ENCODE results near the gene SEMA3A. TPM values are rescaled to one million over a fixed set of nuclear protein-coding genes. Genes with fewer than 3 reads are reported as not detected.

The SEMA3A gene
- total and polyA plus RNA-seq, 2 experiments from 2014 or later = 19.8 to 46.4 TPM

DNA sequence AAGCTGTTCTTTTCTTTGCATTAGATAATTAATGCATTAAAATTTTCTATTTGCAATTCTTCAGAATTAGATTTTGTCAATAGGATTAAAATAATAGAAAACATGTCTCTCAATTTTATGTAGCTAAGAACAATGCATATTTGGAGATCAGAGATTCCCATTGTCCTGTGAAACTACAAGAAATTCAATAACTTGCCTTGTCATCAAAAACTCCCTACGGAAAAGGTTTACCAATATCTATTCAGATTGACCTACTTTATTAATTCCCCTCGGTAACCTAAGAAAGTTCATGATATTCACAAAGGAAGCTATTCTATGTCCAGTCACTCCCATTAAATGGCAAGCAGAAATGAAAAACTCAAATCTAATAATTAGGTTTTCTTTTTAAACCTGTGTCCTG is 172.6 kb downstream of the SEMA3A start:
- peaks cover 8% of the 10 kb centered on the region; the same call in 2 of the 3 replicates for H3K4me1 Mint-ChIP-seq

More for the DNA sequence above, 172.6 kb downstream of the SEMA3A start:
- H3K27me3 Mint-ChIP-seq (ENCODE audit: insufficient read depth, low read depth, poor library complexity) = no peaks in the 10 kb centered on the region
- no peak overlapping the region for H3K4me3 Mint-ChIP-seq
- DNase-seq (ENCODE audit: low spot score) (no peak), ATAC-seq (no peak)
- Histone ChIP-seq H4K20me1 (replicated peaks; ENCODE audit: insufficient read depth) (no peaks in the 10 kb centered on the region), H3K4me3 (no peak overlapping the region), H3F3A (replicated peaks; ENCODE audit: low read depth) (no peaks in the 10 kb centered on the region), H3K4me2 (no peak overlapping the region), H3K36me3 (ENCODE audit: insufficient read depth) (no peaks in the 10 kb centered on the region), H3K27me3 (ENCODE audit: insufficient read depth) (no peaks in the 10 kb centered on the region), H3K9me2 (ENCODE audit: insufficient read depth) (no peaks in the 10 kb centered on the region), H2AFZ (no peak overlapping the region), H3K27ac (ENCODE audit: low read depth) (no peak overlapping the region), H3K4me1 (ENCODE audit: insufficient read depth) (peaks cover 3% of the 10 kb centered on the region; the same call in 1 of the 2 replicates), H3K79me2 (replicated peaks; ENCODE audit: insufficient read depth) (no peaks in the 10 kb centered on the region)
- H3K27ac Mint-ChIP-seq = no peak overlapping the region
- no peak for TF ChIP-seq ZNF331 (CRISPR knock-in tag; IDR thresholded peaks at IDR 0.05; ENCODE audit: low read depth)
- TF ChIP-seq, protein P1, sequence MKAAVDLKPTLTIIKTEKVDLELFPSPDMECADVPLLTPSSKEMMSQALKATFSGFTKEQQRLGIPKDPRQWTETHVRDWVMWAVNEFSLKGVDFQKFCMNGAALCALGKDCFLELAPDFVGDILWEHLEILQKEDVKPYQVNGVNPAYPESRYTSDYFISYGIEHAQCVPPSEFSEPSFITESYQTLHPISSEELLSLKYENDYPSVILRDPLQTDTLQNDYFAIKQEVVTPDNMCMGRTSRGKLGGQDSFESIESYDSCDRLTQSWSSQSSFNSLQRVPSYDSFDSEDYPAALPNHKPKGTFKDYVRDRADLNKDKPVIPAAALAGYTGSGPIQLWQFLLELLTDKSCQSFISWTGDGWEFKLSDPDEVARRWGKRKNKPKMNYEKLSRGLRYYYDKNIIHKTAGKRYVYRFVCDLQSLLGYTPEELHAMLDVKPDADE (IDR thresholded peaks at IDR 0.05) = no peak
- no peak for TF ChIP-seq EZH2phosphoT487 (IDR thresholded peaks at IDR 0.05; ENCODE audit: unreplicated experiment)
- TF ChIP-seq POLR2AphosphoS5 (IDR thresholded peaks at IDR 0.05; ENCODE audit: low read depth) = no peak
- no peak for TF ChIP-seq CREB1 (CRISPR knock-in tag; IDR thresholded peaks at IDR 0.05; ENCODE audit: low read depth)
- TF ChIP-seq JUNB (IDR thresholded peaks at IDR 0.05; ENCODE audit: unreplicated experiment) = no peak
- TF ChIP-seq EZH2 (IDR thresholded peaks at IDR 0.05; ENCODE audit: low read depth, unreplicated experiment) = no peak
- TF ChIP-seq, protein P2, sequence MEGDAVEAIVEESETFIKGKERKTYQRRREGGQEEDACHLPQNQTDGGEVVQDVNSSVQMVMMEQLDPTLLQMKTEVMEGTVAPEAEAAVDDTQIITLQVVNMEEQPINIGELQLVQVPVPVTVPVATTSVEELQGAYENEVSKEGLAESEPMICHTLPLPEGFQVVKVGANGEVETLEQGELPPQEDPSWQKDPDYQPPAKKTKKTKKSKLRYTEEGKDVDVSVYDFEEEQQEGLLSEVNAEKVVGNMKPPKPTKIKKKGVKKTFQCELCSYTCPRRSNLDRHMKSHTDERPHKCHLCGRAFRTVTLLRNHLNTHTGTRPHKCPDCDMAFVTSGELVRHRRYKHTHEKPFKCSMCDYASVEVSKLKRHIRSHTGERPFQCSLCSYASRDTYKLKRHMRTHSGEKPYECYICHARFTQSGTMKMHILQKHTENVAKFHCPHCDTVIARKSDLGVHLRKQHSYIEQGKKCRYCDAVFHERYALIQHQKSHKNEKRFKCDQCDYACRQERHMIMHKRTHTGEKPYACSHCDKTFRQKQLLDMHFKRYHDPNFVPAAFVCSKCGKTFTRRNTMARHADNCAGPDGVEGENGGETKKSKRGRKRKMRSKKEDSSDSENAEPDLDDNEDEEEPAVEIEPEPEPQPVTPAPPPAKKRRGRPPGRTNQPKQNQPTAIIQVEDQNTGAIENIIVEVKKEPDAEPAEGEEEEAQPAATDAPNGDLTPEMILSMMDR (conservative IDR thresholded peaks at IDR 0.05; ENCODE audit: low read depth in 2 of 2) = no peak
- TF ChIP-seq, protein P3, sequence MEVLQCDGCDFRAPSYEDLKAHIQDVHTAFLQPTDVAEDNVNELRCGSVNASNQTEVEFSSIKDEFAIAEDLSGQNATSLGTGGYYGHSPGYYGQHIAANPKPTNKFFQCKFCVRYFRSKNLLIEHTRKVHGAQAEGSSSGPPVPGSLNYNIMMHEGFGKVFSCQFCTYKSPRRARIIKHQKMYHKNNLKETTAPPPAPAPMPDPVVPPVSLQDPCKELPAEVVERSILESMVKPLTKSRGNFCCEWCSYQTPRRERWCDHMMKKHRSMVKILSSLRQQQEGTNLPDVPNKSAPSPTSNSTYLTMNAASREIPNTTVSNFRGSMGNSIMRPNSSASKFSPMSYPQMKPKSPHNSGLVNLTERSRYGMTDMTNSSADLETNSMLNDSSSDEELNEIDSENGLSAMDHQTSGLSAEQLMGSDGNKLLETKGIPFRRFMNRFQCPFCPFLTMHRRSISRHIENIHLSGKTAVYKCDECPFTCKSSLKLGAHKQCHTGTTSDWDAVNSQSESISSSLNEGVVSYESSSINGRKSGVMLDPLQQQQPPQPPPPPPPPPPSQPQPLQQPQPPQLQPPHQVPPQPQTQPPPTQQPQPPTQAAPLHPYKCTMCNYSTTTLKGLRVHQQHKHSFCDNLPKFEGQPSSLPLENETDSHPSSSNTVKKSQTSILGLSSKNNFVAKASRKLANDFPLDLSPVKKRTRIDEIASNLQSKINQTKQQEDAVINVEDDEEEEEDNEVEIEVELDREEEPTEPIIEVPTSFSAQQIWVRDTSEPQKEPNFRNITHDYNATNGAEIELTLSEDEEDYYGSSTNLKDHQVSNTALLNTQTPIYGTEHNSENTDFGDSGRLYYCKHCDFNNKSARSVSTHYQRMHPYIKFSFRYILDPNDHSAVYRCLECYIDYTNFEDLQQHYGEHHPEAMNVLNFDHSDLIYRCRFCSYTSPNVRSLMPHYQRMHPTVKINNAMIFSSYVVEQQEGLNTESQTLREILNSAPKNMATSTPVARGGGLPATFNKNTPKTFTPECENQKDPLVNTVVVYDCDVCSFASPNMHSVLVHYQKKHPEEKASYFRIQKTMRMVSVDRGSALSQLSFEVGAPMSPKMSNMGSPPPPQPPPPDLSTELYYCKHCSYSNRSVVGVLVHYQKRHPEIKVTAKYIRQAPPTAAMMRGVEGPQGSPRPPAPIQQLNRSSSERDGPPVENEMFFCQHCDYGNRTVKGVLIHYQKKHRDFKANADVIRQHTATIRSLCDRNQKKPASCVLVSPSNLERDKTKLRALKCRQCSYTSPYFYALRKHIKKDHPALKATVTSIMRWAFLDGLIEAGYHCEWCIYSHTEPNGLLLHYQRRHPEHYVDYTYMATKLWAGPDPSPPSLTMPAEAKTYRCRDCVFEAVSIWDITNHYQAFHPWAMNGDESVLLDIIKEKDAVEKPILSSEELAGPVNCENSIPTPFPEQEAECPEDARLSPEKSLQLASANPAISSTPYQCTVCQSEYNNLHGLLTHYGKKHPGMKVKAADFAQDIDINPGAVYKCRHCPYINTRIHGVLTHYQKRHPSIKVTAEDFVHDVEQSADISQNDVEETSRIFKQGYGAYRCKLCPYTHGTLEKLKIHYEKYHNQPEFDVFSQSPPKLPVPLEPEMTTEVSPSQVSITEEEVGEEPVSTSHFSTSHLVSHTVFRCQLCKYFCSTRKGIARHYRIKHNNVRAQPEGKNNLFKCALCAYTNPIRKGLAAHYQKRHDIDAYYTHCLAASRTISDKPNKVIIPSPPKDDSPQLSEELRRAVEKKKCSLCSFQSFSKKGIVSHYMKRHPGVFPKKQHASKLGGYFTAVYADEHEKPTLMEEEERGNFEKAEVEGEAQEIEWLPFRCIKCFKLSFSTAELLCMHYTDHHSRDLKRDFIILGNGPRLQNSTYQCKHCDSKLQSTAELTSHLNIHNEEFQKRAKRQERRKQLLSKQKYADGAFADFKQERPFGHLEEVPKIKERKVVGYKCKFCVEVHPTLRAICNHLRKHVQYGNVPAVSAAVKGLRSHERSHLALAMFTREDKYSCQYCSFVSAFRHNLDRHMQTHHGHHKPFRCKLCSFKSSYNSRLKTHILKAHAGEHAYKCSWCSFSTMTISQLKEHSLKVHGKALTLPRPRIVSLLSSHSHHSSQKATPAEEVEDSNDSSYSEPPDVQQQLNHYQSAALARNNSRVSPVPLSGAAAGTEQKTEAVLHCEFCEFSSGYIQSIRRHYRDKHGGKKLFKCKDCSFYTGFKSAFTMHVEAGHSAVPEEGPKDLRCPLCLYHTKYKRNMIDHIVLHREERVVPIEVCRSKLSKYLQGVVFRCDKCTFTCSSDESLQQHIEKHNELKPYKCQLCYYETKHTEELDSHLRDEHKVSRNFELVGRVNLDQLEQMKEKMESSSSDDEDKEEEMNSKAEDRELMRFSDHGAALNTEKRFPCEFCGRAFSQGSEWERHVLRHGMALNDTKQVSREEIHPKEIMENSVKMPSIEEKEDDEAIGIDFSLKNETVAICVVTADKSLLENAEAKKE (CRISPR knock-in tag; IDR thresholded peaks at IDR 0.05) = no peak
- TF ChIP-seq, protein P4, sequence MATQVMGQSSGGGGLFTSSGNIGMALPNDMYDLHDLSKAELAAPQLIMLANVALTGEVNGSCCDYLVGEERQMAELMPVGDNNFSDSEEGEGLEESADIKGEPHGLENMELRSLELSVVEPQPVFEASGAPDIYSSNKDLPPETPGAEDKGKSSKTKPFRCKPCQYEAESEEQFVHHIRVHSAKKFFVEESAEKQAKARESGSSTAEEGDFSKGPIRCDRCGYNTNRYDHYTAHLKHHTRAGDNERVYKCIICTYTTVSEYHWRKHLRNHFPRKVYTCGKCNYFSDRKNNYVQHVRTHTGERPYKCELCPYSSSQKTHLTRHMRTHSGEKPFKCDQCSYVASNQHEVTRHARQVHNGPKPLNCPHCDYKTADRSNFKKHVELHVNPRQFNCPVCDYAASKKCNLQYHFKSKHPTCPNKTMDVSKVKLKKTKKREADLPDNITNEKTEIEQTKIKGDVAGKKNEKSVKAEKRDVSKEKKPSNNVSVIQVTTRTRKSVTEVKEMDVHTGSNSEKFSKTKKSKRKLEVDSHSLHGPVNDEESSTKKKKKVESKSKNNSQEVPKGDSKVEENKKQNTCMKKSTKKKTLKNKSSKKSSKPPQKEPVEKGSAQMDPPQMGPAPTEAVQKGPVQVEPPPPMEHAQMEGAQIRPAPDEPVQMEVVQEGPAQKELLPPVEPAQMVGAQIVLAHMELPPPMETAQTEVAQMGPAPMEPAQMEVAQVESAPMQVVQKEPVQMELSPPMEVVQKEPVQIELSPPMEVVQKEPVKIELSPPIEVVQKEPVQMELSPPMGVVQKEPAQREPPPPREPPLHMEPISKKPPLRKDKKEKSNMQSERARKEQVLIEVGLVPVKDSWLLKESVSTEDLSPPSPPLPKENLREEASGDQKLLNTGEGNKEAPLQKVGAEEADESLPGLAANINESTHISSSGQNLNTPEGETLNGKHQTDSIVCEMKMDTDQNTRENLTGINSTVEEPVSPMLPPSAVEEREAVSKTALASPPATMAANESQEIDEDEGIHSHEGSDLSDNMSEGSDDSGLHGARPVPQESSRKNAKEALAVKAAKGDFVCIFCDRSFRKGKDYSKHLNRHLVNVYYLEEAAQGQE (IDR thresholded peaks at IDR 0.05; ENCODE audit: unreplicated experiment) = no peak
- TF ChIP-seq NANOG (IDR thresholded peaks at IDR 0.05; ENCODE audit: borderline replicate concordance) = no peak
- TF ChIP-seq ZNF114 (CRISPR knock-in tag; IDR thresholded peaks at IDR 0.05) = no peak
- no peak for TF ChIP-seq STAT1 (IDR thresholded peaks at IDR 0.05; ENCODE audit: unreplicated experiment)
- H3K9me3 Mint-ChIP-seq = no peaks in the 10 kb centered on the region
- peaks cover 14% of the 10 kb centered on the region; the same call in 2 of the 3 replicates for H3K36me3 Mint-ChIP-seq (ENCODE audit: low read depth)
